NT2/D1 (cell line): ENCODE measurements around the gene ANTXRL.
"Not testable (repeated sequence)": the region's sequence is repeated elsewhere in the genome, so short reads cannot be mapped to it uniquely, and the experiment has no call there.

Source experiments
- SUZ12 ChIP-seq: IDR thresholded peaks from 2 replicates; pipeline ENCODE4 v1.6.1; 2011; ENCODE audit not compliant: insufficient read length, insufficient read depth; ENCODE audit errors: extremely low read depth
- YY1 ChIP-seq: IDR thresholded peaks from 2 replicates; pipeline ENCODE4 v1.6.1; 2011; ENCODE audit not compliant: insufficient read length, insufficient read depth

DNA sequence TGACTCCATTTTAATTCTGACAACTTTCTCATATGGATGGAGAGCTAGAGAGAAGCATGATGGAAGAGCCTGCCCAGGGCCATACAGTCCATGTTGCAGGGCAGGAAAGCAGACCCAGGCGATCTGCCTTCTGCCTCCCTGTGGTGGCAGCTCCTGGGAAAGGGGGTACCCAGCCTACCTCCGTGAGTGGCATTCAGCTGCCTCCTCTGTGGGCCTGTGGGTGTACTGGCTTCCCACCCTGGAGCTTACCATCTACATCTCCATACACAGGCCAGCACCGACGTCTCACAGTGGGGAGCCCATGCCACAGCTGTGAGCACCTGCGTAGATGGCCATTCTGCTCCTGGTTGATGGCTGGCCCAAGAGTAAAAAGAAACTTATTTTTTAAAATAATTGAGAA is 17.9 kb downstream of the ANTXRL start:
- not testable (repeated sequence) for TF ChIP-seq SUZ12, YY1
